HG03175 (cell line): ENCODE measurements around the gene ADAT3.

Experiments
- ATAC-seq: cut with Tn5 transposase; IDR thresholded peaks from one replicate; pipeline ENCODE4 v1.9.1; 2021; ENCODE audit warnings: mild to moderate bottlenecking, moderate library complexity; ENCODE audit not compliant: unreplicated experiment

Gene ADAT3

GRCh38 chr19:1912760-1913505 lies 7.7 kb downstream of the ADAT3 start:
- ATAC-seq, result no peak

GRCh38 chr19:1913781-1914577 lies 8.8 kb downstream of the ADAT3 start:
- ATAC-seq, result no peak

- ATAC-seq, result no peak
These were observed 9.7 kb downstream of the ADAT3 start for GRCh38 chr19:1914826-1915341.

DNA sequence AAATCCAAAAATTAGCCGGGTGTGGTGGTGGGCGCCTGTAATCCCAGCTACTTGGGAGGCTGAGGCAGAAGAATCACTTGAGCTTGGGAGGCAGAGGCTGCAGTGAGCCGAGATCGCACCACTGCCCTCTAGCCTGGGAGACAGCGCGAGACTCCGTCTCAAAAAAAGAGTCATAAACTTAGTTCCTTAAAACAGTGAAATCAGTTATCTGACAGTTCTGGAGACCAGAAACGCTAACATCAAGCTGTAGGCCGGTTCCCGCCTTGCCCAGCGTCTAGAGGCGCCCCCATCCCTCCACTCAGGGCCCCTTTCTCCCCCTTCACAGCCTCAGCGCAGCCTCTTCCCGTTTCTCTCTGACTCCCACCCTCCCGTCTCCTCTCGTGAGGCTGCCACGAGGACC lies 11.9 kb downstream of the ADAT3 start:
- no peak for ATAC-seq

- no peak for ATAC-seq
These were observed 12.7 kb downstream of the ADAT3 start for GRCh38 chr19:1917926-1918325.

GRCh38 chr19:1918975-1919374 lies 13.8 kb downstream of the ADAT3 start:
- ATAC-seq, result no peak

DNA sequence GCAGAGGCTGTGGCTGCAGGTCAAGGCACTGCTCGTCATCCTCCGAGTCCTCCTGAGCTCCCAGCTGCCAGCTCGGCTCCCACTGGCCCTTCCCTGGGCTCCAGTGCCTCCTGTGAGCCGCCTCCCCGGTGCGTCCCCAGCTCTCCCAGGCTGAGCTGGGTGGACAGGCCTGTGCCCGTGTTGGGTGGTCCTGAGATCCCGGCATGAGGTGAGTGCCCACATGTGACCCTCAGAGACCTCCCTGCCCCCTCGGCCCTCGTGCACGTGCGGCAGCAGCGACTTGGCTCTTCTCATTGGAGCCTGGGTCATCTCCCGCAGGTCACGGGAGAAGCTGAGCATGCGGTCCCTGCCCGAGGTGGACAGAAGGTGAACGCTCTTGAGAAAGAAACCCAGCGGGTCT lies 15.4 kb downstream of the ADAT3 start:
- ATAC-seq, result no peak

DNA sequence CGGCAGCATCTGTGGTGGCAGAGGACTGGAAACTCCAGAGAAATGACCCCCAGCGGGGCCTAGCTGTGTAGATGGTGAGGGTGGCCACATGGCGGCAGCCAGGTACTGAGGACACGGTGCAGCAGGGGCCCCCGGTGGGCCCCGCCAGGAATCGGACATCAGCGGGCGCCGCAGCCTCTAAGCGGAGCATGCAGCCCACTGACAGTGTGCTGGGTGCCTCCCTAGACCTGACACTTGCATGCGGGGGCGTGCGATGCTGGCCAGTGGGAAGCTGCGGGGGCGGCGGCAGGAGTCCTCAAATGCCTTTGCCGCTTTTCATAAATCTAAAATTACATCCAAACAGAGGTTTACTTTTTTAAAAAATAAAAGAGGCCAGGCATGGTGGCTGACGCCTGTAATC lies 16.1 kb downstream of the ADAT3 start:
- no peak for ATAC-seq

GRCh38 chr19:1921825-1922224 lies 16.6 kb downstream of the ADAT3 start:
- no peak for ATAC-seq

DNA sequence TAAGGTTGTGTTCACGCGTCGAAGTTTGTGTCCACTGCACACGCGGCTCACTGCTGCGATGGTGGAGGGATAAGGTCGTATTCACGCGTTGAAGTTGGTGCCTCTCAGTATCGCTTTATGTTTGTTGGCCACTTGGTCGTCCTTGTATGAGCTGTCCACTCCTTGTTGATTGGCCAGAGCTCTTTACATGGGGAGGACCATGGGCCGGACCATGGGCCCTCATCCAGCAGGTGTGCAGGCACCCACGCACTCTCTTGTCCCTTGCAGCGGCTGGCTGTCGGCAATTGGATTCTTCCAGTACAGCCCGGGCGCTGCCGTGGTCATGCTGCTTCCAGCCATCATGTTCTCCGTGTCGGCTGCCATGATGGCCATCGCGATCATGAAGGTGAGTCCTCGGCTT lies 17.6 kb downstream of the ADAT3 start:
- ATAC-seq, result no peak

DNA sequence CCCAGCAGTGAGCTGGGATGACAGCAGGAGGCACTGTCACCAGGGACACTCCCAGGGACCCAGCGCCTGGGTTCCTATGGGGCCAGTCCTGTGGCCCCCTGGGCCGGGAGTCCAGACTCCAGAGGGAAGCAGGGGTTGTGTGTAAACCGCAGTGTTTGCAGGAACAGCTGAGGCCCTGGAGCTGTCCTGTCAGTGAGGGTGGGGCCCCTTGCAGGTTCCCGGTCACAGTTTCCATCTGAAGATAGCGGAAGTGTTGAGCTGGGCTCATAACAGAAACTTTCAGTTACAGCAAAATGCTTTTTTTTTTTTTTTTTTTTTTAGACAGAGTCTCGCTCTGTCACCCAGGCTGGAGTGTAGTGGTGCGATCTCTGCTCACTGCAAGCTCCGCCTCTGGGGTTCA lies 18.1 kb downstream of the ADAT3 start:
- no peak for ATAC-seq

GRCh38 chr19:1924320-1924961 lies 19.2 kb downstream of the ADAT3 start:
- no peak for ATAC-seq

GRCh38 chr19:1925544-1925943 lies 20.3 kb downstream of the ADAT3 start:
- no peak for ATAC-seq

DNA sequence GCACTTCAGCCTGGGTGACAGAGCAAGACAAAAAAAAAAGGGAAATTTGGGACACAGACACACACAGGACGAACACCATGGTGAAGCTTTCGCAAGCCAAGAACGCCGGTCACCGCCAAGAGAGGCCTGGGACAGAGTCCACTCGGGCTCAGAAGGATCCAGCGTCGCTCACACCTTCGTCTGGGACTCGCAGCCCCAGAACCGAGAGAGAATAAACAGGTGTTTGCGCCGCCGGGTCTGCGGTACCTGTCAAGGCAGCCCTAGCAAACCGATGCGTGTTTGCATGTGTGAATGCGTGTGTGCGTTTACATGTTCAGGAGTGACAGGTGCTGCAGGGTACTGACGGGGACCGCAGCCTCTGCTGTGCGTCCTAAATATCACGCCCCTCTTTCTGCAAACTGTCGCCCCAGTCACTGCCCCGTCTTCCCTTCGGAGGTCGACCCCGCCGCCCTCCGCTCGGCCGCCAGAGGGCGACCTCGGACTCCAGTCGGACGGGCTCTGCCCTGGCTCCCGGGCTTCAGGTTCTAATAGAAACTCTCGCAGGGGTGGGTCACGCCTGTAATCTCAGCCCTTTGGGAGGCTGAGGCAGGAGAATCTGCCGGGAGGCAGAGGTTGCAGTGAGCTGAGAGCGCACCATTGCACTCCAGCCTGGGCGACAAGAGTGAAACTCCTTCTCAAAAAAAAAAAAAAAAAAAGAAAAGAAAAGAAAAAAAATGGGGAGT lies 24.0 kb downstream of the ADAT3 start:
- peak; percentile 56 for ATAC-seq

DNA sequence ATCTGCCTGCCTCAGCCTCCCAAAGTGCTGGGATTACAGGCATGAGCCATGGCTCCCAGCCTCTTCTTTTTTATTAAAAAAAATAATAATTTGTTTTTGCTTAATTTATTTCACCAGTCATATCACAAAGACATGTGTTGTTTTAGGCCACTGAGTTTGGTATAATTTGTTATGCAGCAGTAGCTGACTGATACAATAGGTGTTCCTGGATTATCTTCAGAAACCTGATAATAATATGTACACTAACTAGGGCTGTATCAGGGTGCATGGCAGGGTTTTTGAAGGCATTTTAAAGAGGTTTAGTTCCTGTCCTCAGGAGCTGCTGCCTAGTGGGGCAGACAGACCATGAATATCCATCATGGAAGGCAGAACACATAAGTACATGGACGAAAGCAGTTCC lies 26.2 kb downstream of the ADAT3 start:
- ATAC-seq, result no peak

- ATAC-seq, result no peak
These were observed 27.2 kb downstream of the ADAT3 start for GRCh38 chr19:1932395-1932794.

- ATAC-seq, result no peak
These were observed 28.0 kb downstream of the ADAT3 start for GRCh38 chr19:1933244-1933643.

- no peak for ATAC-seq
These were observed 28.7 kb downstream of the ADAT3 start for GRCh38 chr19:1933942-1934341.

DNA sequence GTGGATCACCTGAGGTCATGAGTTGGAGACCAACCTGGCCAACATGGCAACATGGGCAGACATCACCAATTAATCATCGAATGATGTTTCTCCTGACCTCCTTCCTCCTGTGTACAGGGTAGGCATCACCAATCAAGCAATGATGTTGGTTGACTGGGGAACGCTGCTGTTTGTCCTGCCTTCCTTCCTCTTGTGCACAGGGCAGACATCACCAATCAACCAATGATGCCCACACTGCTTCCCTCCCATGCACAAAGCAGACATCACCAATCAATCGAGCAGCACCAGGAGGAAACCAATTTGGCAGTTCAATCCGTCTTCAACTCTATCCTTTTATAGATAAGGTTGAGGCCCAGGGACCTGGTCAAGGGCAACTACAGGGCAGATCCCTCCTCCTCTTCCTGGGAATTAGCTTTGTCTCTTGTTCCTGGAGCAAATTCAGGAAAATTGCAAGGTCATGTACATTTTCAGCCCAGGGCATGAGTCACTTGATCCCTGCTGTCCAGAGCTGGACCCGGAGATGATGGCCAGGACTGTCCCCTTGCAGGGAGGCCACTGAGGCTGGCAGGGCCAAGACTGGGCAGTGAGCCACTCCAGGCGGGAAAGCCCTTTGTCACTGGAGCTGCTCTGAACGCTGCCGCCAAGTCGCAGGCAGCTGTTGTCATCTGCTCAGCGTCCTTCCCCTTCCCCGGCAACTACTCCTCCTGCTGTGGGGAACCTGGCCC lies 30.4 kb downstream of the ADAT3 start:
- no peak for ATAC-seq

DNA sequence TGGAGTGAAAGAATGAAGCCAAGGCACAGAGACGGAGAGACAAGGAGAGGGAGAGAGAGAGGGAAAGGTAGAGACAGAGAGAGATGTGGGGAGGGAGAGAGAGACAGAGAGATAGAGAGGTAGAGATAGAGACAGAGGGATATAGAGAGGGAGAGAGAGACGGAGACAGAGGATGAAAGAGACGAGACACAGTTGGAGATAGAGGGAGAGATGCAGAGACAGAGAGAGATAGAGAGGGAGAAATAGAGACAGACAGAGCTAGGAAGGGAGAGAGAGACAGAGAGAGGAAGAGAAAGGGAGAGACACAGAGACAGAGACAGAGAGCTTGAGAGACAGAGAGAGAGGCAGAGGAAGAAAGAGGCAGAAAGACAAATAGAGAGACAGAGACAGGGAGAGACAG lies 31.2 kb downstream of the ADAT3 start:
- no peak for ATAC-seq
